Fibroblast of lung (primary cell): ENCODE measurements around the gene TCTN1. TPM values are rescaled to one million over a fixed set of nuclear protein-coding genes. Genes with fewer than 3 reads are reported as not detected.

Experiments used
- DNase-seq, 2 donors: peaks; one replicate each; pipeline versions ENCODE4 v3.0.0 to v3.0.0-alpha.2; 2010; ENCODE audit warnings: low read depth in 2 of 2
- H2AFZ ChIP-seq: 2 replicates; pipeline ENCODE4 v1.5.1; 2012; ENCODE audit warnings: low read length, control low read depth, inconsistent platforms
- H3K27ac ChIP-seq: 2 replicates; pipeline ENCODE4 v1.5.1; 2011; ENCODE audit warnings: low read length, control low read depth; ENCODE audit not compliant: insufficient read depth
- H3K27me3 ChIP-seq: 2 replicates; pipeline ENCODE4 v1.5.1; 2011; ENCODE audit warnings: mild to moderate bottlenecking, low read length; ENCODE audit not compliant: control insufficient read depth, insufficient read depth
- H3K36me3 ChIP-seq: 2 replicates; pipeline ENCODE4 v1.5.1; 2011; ENCODE audit warnings: low read length; ENCODE audit not compliant: control insufficient read depth, insufficient read depth
- H3K4me1 ChIP-seq: 2 replicates; pipeline ENCODE4 v1.5.1; 2011; ENCODE audit warnings: low read length; ENCODE audit not compliant: control insufficient read depth, insufficient read depth; ENCODE audit errors: extremely low read depth
- H3K4me2 ChIP-seq: 2 replicates; pipeline ENCODE4 v1.5.1; 2011; ENCODE audit warnings: low read length, control low read depth; ENCODE audit not compliant: insufficient read depth; ENCODE audit errors: extremely low read depth
- H3K4me3 ChIP-seq, 4 experiments: fragments of 200-600 bp in 1 of 4; sonication (generic) in 1 of 4; replicated peaks in 1 of 4; 2 replicates each; pipeline ENCODE4 v1.5.1; 2011 to 2016; ENCODE audit warnings: low read length in 4 of 4, low read depth in 3 of 4, mild to moderate bottlenecking in 3 of 4, control low read depth in 2 of 4, inconsistent platforms in 1 of 4, mixed read lengths in 1 of 4; ENCODE audit not compliant: insufficient read depth in 1 of 4; ENCODE audit errors: control extremely low read depth in 1 of 4
- H3K79me2 ChIP-seq: 2 replicates; pipeline ENCODE4 v1.5.1; 2012; ENCODE audit warnings: mild to moderate bottlenecking, low read length, inconsistent platforms; ENCODE audit not compliant: control insufficient read depth, insufficient read depth
- H3K9ac ChIP-seq: 2 replicates; pipeline ENCODE4 v1.5.1; 2011; ENCODE audit warnings: mild to moderate bottlenecking, low read length, control low read depth; ENCODE audit not compliant: insufficient read depth
- H3K9me3 ChIP-seq: 2 replicates; pipeline ENCODE4 v1.5.1; 2012; ENCODE audit warnings: low read depth, low read length; ENCODE audit not compliant: control insufficient read depth, insufficient read depth
- H4K20me1 ChIP-seq: 2 replicates; pipeline ENCODE4 v1.5.1; 2011; ENCODE audit warnings: low read length; ENCODE audit not compliant: control insufficient read depth, insufficient read depth; ENCODE audit errors: extremely low read depth
- EZH2 ChIP-seq: IDR thresholded peaks from 2 replicates; pipeline ENCODE4 v1.5.1; 2012; ENCODE audit warnings: low read length, control low read depth, mild to moderate bottlenecking; ENCODE audit errors: missing control alignments
- polyA plus RNA-seq, 2 donors: library from polyadenylated mRNA; depleted of rRNA in 1 of 2; stranded (reverse) in 1 of 2; unstranded in 1 of 2; fragments of >200 nt; gene quantifications; 2 replicates each; pipeline ENCODE4 v1.2.1, GENCODE V29; 2011 to 2012; ENCODE audit warnings: missing spikeins in 1 of 2
- total RNA-seq: library from RNA; depleted of rRNA; stranded (reverse); fragments of >200 nt; gene quantifications from 2 replicates; pipeline ENCODE4 v1.2.1, GENCODE V29; 2014
- TF ChIP-seq, protein P1 (sequence below), 2 donors: IDR thresholded peaks in 1 of 2; conservative IDR thresholded peaks in 1 of 2; 1 replicate in 1 of 2; 2 replicates in 1 of 2; pipeline ENCODE4 v1.5.1; 2011 to 2012; ENCODE audit warnings: low read length in 2 of 2, control low read depth in 1 of 2, inconsistent platforms in 1 of 2, low read depth in 1 of 2, mild to moderate bottlenecking in 1 of 2

The TCTN1 gene
- total and polyA plus RNA-seq, 2 donors (not counting 1 experiment from before 2014, with no cell fraction given), result 25.0 to 27.4 TPM

DNA sequence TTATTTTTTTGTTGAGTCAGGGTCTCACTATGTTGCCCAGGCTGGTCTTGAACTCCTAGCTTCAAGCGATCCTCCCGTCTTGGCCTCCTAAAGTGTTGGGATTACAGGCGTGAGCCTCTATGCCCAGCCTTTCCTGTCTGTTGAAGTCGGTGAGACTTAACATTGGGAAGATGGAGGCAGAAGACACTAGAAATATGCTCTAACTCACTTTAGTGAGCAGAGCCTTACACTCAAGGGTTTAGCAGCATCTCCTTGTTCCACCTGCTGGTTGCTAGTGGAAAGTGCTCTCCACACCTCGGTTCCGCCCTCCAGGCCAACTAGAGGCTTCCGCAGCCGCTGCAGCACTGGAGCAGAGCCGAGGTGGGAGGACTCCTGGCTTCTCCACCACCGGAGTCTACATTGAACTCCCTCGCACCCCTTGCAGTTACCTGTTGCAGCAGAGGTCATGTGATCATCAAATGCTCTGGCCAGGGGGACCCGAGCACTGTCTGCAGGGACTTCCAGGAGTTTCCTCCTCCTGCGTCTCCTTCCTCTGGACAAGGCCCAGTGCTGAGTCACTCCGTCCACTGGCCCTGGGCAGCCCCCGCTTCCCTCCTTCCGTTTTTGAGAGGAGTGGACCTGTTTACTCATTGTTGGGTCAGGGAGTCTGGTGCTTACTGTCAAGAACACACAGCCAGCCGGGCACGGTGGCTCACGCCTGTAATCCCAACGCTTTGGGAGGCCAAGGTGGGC lies 84.4 kb downstream of the TCTN1 start:
- H3K9ac ChIP-seq, result no peak overlapping the region
- H3K9me3 ChIP-seq, result no peaks in the 10 kb centered on the region
- no peak overlapping the region for H3K27ac ChIP-seq
- H3K36me3 ChIP-seq, result no peaks in the 10 kb centered on the region
- H4K20me1 ChIP-seq, result no peaks in the 10 kb centered on the region
- H2AFZ ChIP-seq, result peak overlapping the region; percentile 17
- no peaks in the 10 kb centered on the region for H3K4me1 ChIP-seq
- H3K79me2 ChIP-seq, result no peaks in the 10 kb centered on the region
- DNase-seq, result peak; percentile 68 to 81
- no peaks in the 10 kb centered on the region for H3K27me3 ChIP-seq
- peak overlapping the region in 1 of 4 experiments; percentile 20 for H3K4me3 ChIP-seq
- H3K4me2 ChIP-seq, result peak overlapping the region; percentile 66
- TF ChIP-seq, protein P1, sequence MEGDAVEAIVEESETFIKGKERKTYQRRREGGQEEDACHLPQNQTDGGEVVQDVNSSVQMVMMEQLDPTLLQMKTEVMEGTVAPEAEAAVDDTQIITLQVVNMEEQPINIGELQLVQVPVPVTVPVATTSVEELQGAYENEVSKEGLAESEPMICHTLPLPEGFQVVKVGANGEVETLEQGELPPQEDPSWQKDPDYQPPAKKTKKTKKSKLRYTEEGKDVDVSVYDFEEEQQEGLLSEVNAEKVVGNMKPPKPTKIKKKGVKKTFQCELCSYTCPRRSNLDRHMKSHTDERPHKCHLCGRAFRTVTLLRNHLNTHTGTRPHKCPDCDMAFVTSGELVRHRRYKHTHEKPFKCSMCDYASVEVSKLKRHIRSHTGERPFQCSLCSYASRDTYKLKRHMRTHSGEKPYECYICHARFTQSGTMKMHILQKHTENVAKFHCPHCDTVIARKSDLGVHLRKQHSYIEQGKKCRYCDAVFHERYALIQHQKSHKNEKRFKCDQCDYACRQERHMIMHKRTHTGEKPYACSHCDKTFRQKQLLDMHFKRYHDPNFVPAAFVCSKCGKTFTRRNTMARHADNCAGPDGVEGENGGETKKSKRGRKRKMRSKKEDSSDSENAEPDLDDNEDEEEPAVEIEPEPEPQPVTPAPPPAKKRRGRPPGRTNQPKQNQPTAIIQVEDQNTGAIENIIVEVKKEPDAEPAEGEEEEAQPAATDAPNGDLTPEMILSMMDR (conservative IDR thresholded peaks at IDR 0.05 in 1 of 2, IDR thresholded peaks at IDR 0.05 in 1 of 2; ENCODE audit: low read depth in 1 of 2, low read length in 2 of 2), result peak; percentile 46 to 58
- TF ChIP-seq EZH2, result no peak

Other genes starting within 250 kb of the TCTN1 start
- 44.9 and 49.5 TPM in 2 replicates for gene ANAPC7, start 210.4 kb upstream of the TCTN1 start, total RNA-seq
- gene ANAPC7, start 210.4 kb upstream of the TCTN1 start, polyA plus RNA-seq, result 48.7 and 55.2 TPM in 2 replicates
- 136 and 169 TPM in 2 replicates for gene ARPC3, start 163.8 kb upstream of the TCTN1 start, total RNA-seq
- gene ARPC3, start 163.8 kb upstream of the TCTN1 start, polyA plus RNA-seq, result 81.1 and 87.4 TPM in 2 replicates
- 8.9 and 9.2 TPM in 2 replicates for gene GPN3, start 145.9 kb upstream of the TCTN1 start, total RNA-seq
- 28.9 and 29.7 TPM in 2 replicates for gene GPN3, start 145.9 kb upstream of the TCTN1 start, polyA plus RNA-seq
- gene FAM216A, start 145.3 kb upstream of the TCTN1 start, total RNA-seq, result 14.9 and 16.5 TPM in 2 replicates
- 20.2 and 28.3 TPM in 2 replicates for gene FAM216A, start 145.3 kb upstream of the TCTN1 start, polyA plus RNA-seq
- gene VPS29, start 112.0 kb upstream of the TCTN1 start, total RNA-seq, result 44.7 and 52.2 TPM in 2 replicates
- 172 and 210 TPM in 2 replicates for gene VPS29, start 112.0 kb upstream of the TCTN1 start, polyA plus RNA-seq
- 0.50 and 0.77 TPM in 2 replicates for gene RAD9B, start 111.8 kb upstream of the TCTN1 start, total RNA-seq
- 0.40 and 0.53 TPM in 2 replicates for gene RAD9B, start 111.8 kb upstream of the TCTN1 start, polyA plus RNA-seq
- 4.9 and 6.9 TPM in 2 replicates for gene PPTC7, start 30.8 kb upstream of the TCTN1 start, total RNA-seq
- gene PPTC7, start 30.8 kb upstream of the TCTN1 start, polyA plus RNA-seq, result 9.4 and 12.5 TPM in 2 replicates
- 5.9 and 7.4 TPM in 2 replicates for gene HVCN1, start 75.0 kb downstream of the TCTN1 start, total RNA-seq
- 3.6 and 3.8 TPM in 2 replicates for gene HVCN1, start 75.0 kb downstream of the TCTN1 start, polyA plus RNA-seq
- gene PPP1CC, start 128.8 kb downstream of the TCTN1 start, total RNA-seq, result 98.9 and 112 TPM in 2 replicates
- gene PPP1CC, start 128.8 kb downstream of the TCTN1 start, polyA plus RNA-seq, result 110 and 125 TPM in 2 replicates
- not detected in 2 replicates for gene CCDC63, start 232.9 kb downstream of the TCTN1 start, total RNA-seq
- not detected in 2 replicates for gene CCDC63, start 232.9 kb downstream of the TCTN1 start, polyA plus RNA-seq